RWPE2 (cell line): Measurements from ENCODE around the gene LAMB3.
A peak's percentile ranks its signal among the peaks of the same experiment; 100 is the strongest.

Experiments used
- ATAC-seq: fragments of 200-7000 bp; cut with Tn5 transposase; 3 replicates; pipeline ENCODE4 v1.9.1; 2021; ENCODE audit warnings: low read depth
- DNase-seq: peaks from one replicate; pipeline ENCODE4 v3.0.0-alpha.2; 2020; ENCODE audit warnings: low spot score
- H3K27ac ChIP-seq: fragments of 450-650 bp; 2 replicates; pipeline ENCODE4 v1.5.1; 2017; ENCODE audit warnings: mild to moderate bottlenecking; ENCODE audit not compliant: poor library complexity, severe bottlenecking
- H3K27me3 ChIP-seq: fragments of 250-450 bp; sonication (Bioruptor Pico); 2 replicates; pipeline ENCODE4 v1.5.1; 2021; ENCODE audit warnings: mild to moderate bottlenecking, moderate library complexity; ENCODE audit not compliant: insufficient read depth, poor library complexity, severe bottlenecking
- H3K36me3 ChIP-seq: fragments of 250-450 bp; sonication (Bioruptor Pico); 2 replicates; pipeline ENCODE4 v1.5.1; 2020; ENCODE audit warnings: low read depth, mild to moderate bottlenecking, moderate library complexity
- H3K4me1 ChIP-seq: fragments of 250-450 bp; sonication (Bioruptor Pico); 2 replicates; pipeline ENCODE4 v1.5.1; 2021; ENCODE audit warnings: mild to moderate bottlenecking, moderate library complexity; ENCODE audit not compliant: insufficient read depth, poor library complexity, severe bottlenecking
- H3K4me3 ChIP-seq: fragments of 250-450 bp; sonication (Bioruptor Pico); 2 replicates; pipeline ENCODE4 v1.5.1; 2021; ENCODE audit warnings: mild to moderate bottlenecking, moderate library complexity; ENCODE audit not compliant: severe bottlenecking
- H3K9me3 ChIP-seq: fragments of 250-450 bp; sonication (Bioruptor Pico); 2 replicates; pipeline ENCODE4 v1.5.1; 2021; ENCODE audit warnings: mild to moderate bottlenecking, moderate library complexity; ENCODE audit not compliant: severe bottlenecking
- CTCF ChIP-seq: fragments of 450-650 bp; IDR thresholded peaks from one replicate; pipeline ENCODE4 v1.5.1; 2017; ENCODE audit warnings: mild to moderate bottlenecking, moderate library complexity; ENCODE audit not compliant: poor library complexity, severe bottlenecking

Gene LAMB3

GRCh38 chr1:209685821-209686220, 33.6 kb upstream of the LAMB3 start:
- Histone ChIP-seq H3K36me3 (no peaks in the 10 kb centered on the region), H3K9me3 (no peaks in the 10 kb centered on the region), H3K27ac (no peak overlapping the region), H3K27me3 (no peaks in the 10 kb centered on the region), H3K4me1 (no peaks in the 10 kb centered on the region), H3K4me3 (no peak overlapping the region)
- ATAC-seq (no peak), DNase-seq (no peak)
- no peak for TF ChIP-seq CTCF

- TF ChIP-seq CTCF: no peak
- Histone ChIP-seq H3K27me3 (no peaks in the 10 kb centered on the region), H3K4me1 (peaks cover 1% of the 10 kb centered on the region), H3K36me3 (no peaks in the 10 kb centered on the region), H3K27ac (no peak overlapping the region), H3K4me3 (no peak overlapping the region), H3K9me3 (no peaks in the 10 kb centered on the region)
- no peak for ATAC-seq
- DNase-seq: no peak
These were observed 26.8 kb upstream of the LAMB3 start for GRCh38 chr1:209678981-209679539.

GRCh38 chr1:209675565-209676154, 23.4 kb upstream of the LAMB3 start:
- no peak for TF ChIP-seq CTCF
- Histone ChIP-seq H3K36me3 (no peaks in the 10 kb centered on the region), H3K4me3 (no peak overlapping the region), H3K9me3 (no peaks in the 10 kb centered on the region), H3K27me3 (no peaks in the 10 kb centered on the region), H3K4me1 (peaks cover 12% of the 10 kb centered on the region), H3K27ac (no peak overlapping the region)
- no peak for ATAC-seq
- no peak for DNase-seq

- TF ChIP-seq CTCF: no peak
- no peaks in the 10 kb centered on the region for H3K9me3 ChIP-seq
- H3K36me3 ChIP-seq: no peaks in the 10 kb centered on the region
- peaks cover 14% of the 10 kb centered on the region for H3K4me1 ChIP-seq
- no peak within 1 kb of the TSS for H3K27ac ChIP-seq
- no peaks in the 10 kb centered on the region for H3K27me3 ChIP-seq
- H3K4me3 ChIP-seq: no peak within 1 kb of the TSS
- ATAC-seq (0 out of 3 replicates have a peak, but pooled peaks have one; percentile 19), DNase-seq (no peak)
These were observed 22.8 kb upstream of the LAMB3 start, which contains the start of gene G0S2 for GRCh38 chr1:209674957-209675564. TSS of gene G0S2 (plus strand) at chr1:209675412. CDS start at chr1:209675685, 273 bp downstream.
